ENCODE data around the gene EMP3.
"Not testable (repeated sequence)": the region's sequence is repeated elsewhere in the genome, so short reads cannot be mapped to it uniquely, and the experiment has no call there.

Gene EMP3

GRCh38 chr19:48364598-48365348 lies 39.4 kb downstream of the EMP3 start:
- intact Hi-C loops (cut with DNase I), result loop anchor here (5.0 kb wide), 1 partner anchor 37 kb away; the partner anchor contains the start of gene EMP3
- DNase-seq, result peak in 1 of 42 donors; percentile 10

GRCh38 chr19:48365602-48366001 lies 40.2 kb downstream of the EMP3 start:
- intact Hi-C loops (cut with DNase I), result no loop called here
- no peak for DNase-seq

- intact Hi-C loops (cut with DNase I), result no loop called here
- no peak for DNase-seq
These were observed 42.5 kb downstream of the EMP3 start for GRCh38 chr19:48367855-48368254.

GRCh38 chr19:48368936-48369335 lies 43.6 kb downstream of the EMP3 start:
- intact Hi-C loops (cut with DNase I), result no loop called here
- DNase-seq, result no peak

GRCh38 chr19:48370955-48371354 lies 45.6 kb downstream of the EMP3 start:
- intact Hi-C loops (cut with DNase I), result no loop called here
- DNase-seq, result no peak

- intact Hi-C loops (cut with DNase I), result no loop called here
- no peak for DNase-seq
These were observed 46.0 kb downstream of the EMP3 start for GRCh38 chr19:48371367-48371766.

GRCh38 chr19:48371771-48372170 lies 46.4 kb downstream of the EMP3 start:
- not testable (repeated sequence) for DNase-seq

GRCh38 chr19:48372904-48373303 lies 47.6 kb downstream of the EMP3 start:
- DNase-seq, result peak; percentile 30 to 92 (median 72)
- intact Hi-C loops (cut with DNase I), result no loop called here

More at GRCh38 chr19:48371771-48372170, 46.4 kb downstream of the EMP3 start:
- intact Hi-C loops (cut with DNase I), result not testable (repeated sequence)

GRCh38 chr19:48373567-48373966 lies 48.2 kb downstream of the EMP3 start:
- no peak for DNase-seq
- intact Hi-C loops (cut with DNase I), result no loop called here

- intact Hi-C loops (cut with DNase I), result no loop called here
- no peak for DNase-seq
These were observed 52.8 kb downstream of the EMP3 start for GRCh38 chr19:48378194-48378570.

- DNase-seq, result no peak
- intact Hi-C loops (cut with DNase I), result no loop called here
These were observed 53.7 kb downstream of the EMP3 start for GRCh38 chr19:48379058-48379457.
